Muscle layer of duodenum (tissue), 2 donors: ENCODE data around the gene TRIM10.

ENCODE experiments used
- H3K27ac ChIP-seq: one replicate; pipeline ENCODE4 v1.7.0; 2013; ENCODE audit warnings: mild to moderate bottlenecking, low read length
- H3K27me3 ChIP-seq: one replicate; pipeline ENCODE4 v1.7.0; 2013; ENCODE audit warnings: low read depth, mild to moderate bottlenecking, control low read depth, low read length
- H3K36me3 ChIP-seq, 2 donors: one replicate each; pipeline ENCODE4 v1.7.0; 2013; ENCODE audit warnings: low read length in 2 of 2, control low read depth in 1 of 2, mild to moderate bottlenecking in 1 of 2; ENCODE audit not compliant: insufficient read depth in 2 of 2, control insufficient read depth in 1 of 2
- H3K4me1 ChIP-seq, 2 donors: one replicate each; pipeline ENCODE4 v1.7.0; 2013; ENCODE audit warnings: low read length in 2 of 2, mild to moderate bottlenecking in 2 of 2, control low read depth in 1 of 2, moderate library complexity in 1 of 2; ENCODE audit not compliant: insufficient read depth in 2 of 2, control insufficient read depth in 1 of 2
- H3K4me3 ChIP-seq, 2 donors: one replicate each; pipeline ENCODE4 v1.7.0; 2013; ENCODE audit warnings: low read length in 2 of 2, low read depth in 1 of 2, mild to moderate bottlenecking in 1 of 2
- H3K9me3 ChIP-seq, 2 donors: one replicate each; pipeline ENCODE4 v1.7.0; 2013; ENCODE audit warnings: low read length in 2 of 2, control low read depth in 1 of 2, mild to moderate bottlenecking in 1 of 2; ENCODE audit not compliant: control insufficient read depth in 1 of 2
- donor health status: healthy.

TRIM10 gene

GRCh38 chr6:30160785-30161531 lies at the start of gene TRIM10:
Gene TRIM10 (minus strand): TSS chr6:30161211. CDS start chr6:30160858, 353 bp downstream.
- H3K9me3 ChIP-seq: no peaks in the 10 kb centered on the region
- H3K36me3 ChIP-seq: no peaks in the 10 kb centered on the region
- no peak within 1 kb of the TSS for H3K27ac ChIP-seq
- no peak within 1 kb of the TSS for H3K4me3 ChIP-seq
- no peaks in the 10 kb centered on the region for H3K4me1 ChIP-seq
- H3K27me3 ChIP-seq: no peaks in the 10 kb centered on the region

- Histone ChIP-seq H3K27me3 (no peaks in the 10 kb centered on the region), H3K4me1 (peaks cover 16 to 40% of the 10 kb centered on the region in 2 donors), H3K36me3 (no peaks in the 10 kb centered on the region), H3K27ac (peak overlapping the region; percentile 65), H3K4me3 (no peak overlapping the region), H3K9me3 (no peaks in the 10 kb centered on the region)
These were observed 46.7 kb upstream of the TRIM10 start for GRCh38 chr6:30207619-30208295.

- Histone ChIP-seq H3K36me3 (no peaks in the 10 kb centered on the region), H3K4me3 (no peak overlapping the region), H3K9me3 (no peaks in the 10 kb centered on the region), H3K27ac (peak overlapping the region; percentile 65), H3K27me3 (no peaks in the 10 kb centered on the region), H3K4me1 (peaks cover 16 to 37% of the 10 kb centered on the region in 2 donors)
These were observed 46.0 kb upstream of the TRIM10 start for GRCh38 chr6:30206799-30207618.

- Histone ChIP-seq H3K4me1 (peaks cover 16 to 32% of the 10 kb centered on the region in 2 donors), H3K36me3 (peaks cover 0 to 1% of the 10 kb centered on the region in 2 donors), H3K27ac (no peak overlapping the region), H3K27me3 (no peaks in the 10 kb centered on the region), H3K4me3 (no peak overlapping the region), H3K9me3 (no peaks in the 10 kb centered on the region)
These were observed 45.1 kb upstream of the TRIM10 start for GRCh38 chr6:30206152-30206551.

GRCh38 chr6:30204116-30204515 lies 43.1 kb upstream of the TRIM10 start:
- H3K4me1 ChIP-seq: peaks cover 16 to 20% of the 10 kb centered on the region in 2 donors

GRCh38 chr6:30202366-30202765 lies 41.4 kb upstream of the TRIM10 start:
- Histone ChIP-seq H3K27ac (no peak overlapping the region), H3K36me3 (peaks cover 25 to 31% of the 10 kb centered on the region in 2 donors), H3K9me3 (no peaks in the 10 kb centered on the region), H3K4me1 (peaks cover 11 to 13% of the 10 kb centered on the region in 2 donors), H3K4me3 (no peak overlapping the region), H3K27me3 (no peaks in the 10 kb centered on the region)

More at GRCh38 chr6:30204116-30204515, 43.1 kb upstream of the TRIM10 start:
- peaks cover 12 to 15% of the 10 kb centered on the region in 2 donors for H3K36me3 ChIP-seq
- H3K9me3 ChIP-seq: no peaks in the 10 kb centered on the region
- H3K27ac ChIP-seq: no peak overlapping the region
- H3K27me3 ChIP-seq: no peaks in the 10 kb centered on the region
- H3K4me3 ChIP-seq: no peak overlapping the region

GRCh38 chr6:30200551-30201281 lies 39.7 kb upstream of the TRIM10 start:
- Histone ChIP-seq H3K4me3 (no peak overlapping the region), H3K27ac (no peak overlapping the region), H3K27me3 (no peaks in the 10 kb centered on the region), H3K4me1 (peaks cover 0 to 4% of the 10 kb centered on the region in 2 donors), H3K36me3 (peaks cover 38 to 47% of the 10 kb centered on the region in 2 donors), H3K9me3 (no peaks in the 10 kb centered on the region)

- no peak overlapping the region for H3K4me3 ChIP-seq
- H3K4me1 ChIP-seq: peaks cover 0 to 4% of the 10 kb centered on the region in 2 donors
- no peak overlapping the region for H3K27ac ChIP-seq
- no peaks in the 10 kb centered on the region for H3K9me3 ChIP-seq
- peaks cover 52 to 62% of the 10 kb centered on the region in 2 donors for H3K36me3 ChIP-seq
- H3K27me3 ChIP-seq: no peaks in the 10 kb centered on the region
These were observed 37.4 kb upstream of the TRIM10 start for GRCh38 chr6:30198166-30199084.

- Histone ChIP-seq H3K4me3 (no peak overlapping the region), H3K9me3 (no peaks in the 10 kb centered on the region), H3K27ac (no peak overlapping the region), H3K27me3 (no peaks in the 10 kb centered on the region), H3K4me1 (no peaks in the 10 kb centered on the region), H3K36me3 (peaks cover 61 to 70% of the 10 kb centered on the region in 2 donors)
These were observed 35.4 kb upstream of the TRIM10 start for GRCh38 chr6:30196376-30196775.

GRCh38 chr6:30195951-30196350 lies 34.9 kb upstream of the TRIM10 start:
- H3K9me3 ChIP-seq: no peaks in the 10 kb centered on the region
- H3K27me3 ChIP-seq: no peaks in the 10 kb centered on the region
- peaks cover 61 to 71% of the 10 kb centered on the region in 2 donors for H3K36me3 ChIP-seq
- H3K4me3 ChIP-seq: no peak overlapping the region
- H3K4me1 ChIP-seq: no peaks in the 10 kb centered on the region
- no peak overlapping the region for H3K27ac ChIP-seq
